Right kidney (tissue), 1 donor: Measurements from ENCODE around the gene KNDC1.
"Not testable (repeated sequence)": the region's sequence is repeated elsewhere in the genome, so short reads cannot be mapped to it uniquely, and the experiment has no call there.

ENCODE experiments used
- DNase-seq: peaks from one replicate; pipeline ENCODE4 v3.0.0-alpha.2; 2016

Gene KNDC1

DNA sequence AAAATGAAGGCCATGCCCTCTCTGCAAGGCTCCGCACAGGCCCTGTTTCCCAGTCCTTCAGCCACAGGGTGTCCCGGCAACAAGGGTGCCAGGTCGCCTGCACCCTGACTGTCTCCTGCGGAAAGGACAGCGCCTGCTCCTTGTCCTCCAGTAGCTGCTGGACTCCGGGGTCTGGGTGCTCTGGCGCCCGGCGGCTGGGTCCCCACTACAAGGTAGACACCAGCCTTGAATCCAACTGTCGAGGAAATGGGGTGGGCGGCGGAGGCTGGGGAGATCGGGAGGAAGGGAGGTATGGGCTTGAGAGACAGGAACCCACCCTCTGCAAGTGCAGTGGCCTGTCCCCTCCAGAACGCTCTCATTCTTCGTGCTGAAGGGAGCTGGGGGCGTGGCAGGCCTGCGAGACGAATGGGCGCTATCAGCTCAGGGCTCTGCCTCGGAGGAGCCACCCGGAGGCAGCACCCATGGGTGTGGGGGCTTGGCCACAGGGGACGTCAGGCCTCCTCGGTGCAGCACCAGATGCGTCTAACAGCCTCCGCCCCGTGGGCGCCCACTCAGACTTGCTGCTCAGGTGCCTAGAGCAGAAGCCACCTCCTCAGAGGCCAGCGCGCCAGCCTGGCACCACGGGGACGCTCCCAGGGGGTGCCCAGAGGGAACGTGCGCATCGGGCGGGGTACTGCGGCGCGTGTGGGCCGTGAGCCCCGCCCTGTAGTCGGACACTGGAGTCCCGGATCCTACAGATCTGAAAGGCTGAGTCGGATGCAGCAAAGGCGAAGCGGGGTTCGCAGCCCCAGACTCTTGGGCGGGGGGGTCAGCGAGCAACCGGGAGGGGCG is 101.1 kb downstream of the KNDC1 start:
- peak; percentile 73 for DNase-seq

DNA sequence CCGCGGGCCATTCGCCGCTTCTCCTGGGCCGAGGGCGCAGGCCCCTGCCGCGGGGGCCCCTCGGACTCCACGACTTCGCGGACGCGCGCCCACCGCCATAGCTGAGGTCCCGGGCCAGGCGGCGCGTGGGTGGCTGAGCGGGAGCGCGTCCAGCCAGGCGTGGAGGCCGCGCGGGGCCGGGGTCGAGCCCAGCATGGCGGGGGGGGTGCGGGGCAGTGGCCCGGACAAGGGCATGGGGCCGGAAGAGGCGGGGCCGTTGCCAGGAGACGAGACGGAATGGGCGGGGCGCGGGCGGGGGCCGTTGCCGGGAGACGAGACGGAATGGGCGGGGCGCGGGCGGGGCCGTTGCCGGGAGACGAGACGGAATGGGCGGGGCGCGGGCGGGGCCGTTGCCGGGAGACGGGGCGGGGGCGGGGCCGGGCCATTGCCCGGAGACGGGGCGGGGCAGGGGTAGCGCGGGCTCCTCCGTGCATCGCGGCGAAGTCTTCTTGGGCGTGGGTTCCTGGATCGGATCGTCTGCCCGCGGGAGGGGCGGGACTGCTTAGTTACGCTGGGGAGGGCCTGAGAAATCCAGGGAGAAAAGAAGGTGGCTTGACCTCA is 101.8 kb downstream of the KNDC1 start:
- no peak for DNase-seq

DNA sequence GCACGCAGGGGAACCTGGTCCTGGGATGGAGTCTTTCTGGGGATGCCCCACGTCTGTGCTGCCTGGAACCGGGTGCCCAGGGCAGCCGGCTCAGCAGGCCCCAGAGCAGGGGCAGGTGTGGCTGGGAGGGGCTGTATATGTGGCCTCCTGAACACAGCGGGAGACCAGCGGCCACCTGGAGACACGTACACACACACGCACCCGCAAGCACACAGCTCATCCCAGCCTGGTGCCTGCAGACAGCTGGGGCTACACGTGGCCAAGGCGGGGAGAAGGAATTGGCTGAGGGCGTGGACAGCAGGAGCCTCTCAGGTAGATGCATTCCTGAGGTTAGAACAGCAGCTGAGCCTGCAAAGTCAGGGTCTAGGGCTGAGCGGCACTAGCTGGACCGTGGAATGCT is 102.7 kb downstream of the KNDC1 start:
- DNase-seq: no peak

DNA sequence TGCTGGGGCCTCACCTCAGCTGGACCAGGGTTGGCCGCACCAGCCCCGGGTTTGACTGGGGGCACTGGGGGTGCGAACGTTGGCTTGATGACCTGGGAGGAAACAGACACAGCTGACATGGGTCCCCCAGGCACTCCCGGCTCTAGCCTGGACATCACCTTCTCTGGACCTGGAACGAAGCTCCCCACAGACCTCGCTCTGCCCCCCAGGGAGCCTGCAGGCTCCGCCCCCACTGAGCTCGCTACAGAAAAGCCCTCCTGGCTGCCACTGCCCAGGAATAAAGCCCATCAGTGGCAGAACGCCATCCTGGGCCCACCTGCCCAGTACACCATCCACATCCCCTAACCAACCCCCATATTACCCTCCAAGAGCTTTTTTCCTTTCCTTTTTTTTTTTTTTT is 103.7 kb downstream of the KNDC1 start:
- DNase-seq: no peak

DNA sequence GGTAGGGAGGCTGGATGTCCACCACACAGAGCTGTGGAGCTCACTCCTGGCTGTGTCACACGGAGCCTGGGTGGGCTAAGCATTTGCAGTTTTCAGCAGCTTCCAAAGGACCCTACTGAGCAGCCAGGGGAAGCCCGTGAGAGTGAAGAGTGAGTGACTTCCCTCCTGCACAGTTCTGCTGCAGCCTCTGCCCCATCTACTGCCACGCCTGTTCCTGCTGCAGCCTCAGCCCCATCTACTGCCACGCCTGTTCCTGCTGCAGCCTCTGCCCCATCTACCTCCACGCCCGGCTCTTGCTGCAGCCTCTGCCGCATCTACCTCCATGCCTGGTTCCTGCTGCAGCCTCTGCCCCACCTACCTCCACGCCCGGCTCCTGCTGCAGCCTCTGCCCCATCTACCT is 104.4 kb downstream of the KNDC1 start:
- no peak for DNase-seq

DNA sequence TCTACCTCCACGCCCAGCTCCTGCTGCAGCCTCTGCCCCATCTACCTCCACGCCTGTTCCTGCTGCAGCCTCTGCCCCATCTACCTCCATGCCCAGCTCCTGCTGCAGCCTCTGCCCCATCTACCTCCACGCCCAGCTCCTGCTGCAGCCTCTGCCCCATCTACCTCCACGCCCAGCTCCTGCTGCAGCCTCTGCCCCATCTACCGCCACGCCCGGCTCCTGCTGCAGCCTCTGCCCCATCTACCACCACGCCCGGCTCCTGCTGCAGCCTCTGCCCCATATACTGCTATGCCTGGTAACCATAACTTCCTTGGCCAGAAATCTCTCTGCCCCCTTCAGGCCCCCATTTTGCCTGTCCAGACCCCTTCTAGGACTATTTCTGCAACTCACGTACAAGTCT is 105.0 kb downstream of the KNDC1 start:
- DNase-seq: not testable (repeated sequence)

DNA sequence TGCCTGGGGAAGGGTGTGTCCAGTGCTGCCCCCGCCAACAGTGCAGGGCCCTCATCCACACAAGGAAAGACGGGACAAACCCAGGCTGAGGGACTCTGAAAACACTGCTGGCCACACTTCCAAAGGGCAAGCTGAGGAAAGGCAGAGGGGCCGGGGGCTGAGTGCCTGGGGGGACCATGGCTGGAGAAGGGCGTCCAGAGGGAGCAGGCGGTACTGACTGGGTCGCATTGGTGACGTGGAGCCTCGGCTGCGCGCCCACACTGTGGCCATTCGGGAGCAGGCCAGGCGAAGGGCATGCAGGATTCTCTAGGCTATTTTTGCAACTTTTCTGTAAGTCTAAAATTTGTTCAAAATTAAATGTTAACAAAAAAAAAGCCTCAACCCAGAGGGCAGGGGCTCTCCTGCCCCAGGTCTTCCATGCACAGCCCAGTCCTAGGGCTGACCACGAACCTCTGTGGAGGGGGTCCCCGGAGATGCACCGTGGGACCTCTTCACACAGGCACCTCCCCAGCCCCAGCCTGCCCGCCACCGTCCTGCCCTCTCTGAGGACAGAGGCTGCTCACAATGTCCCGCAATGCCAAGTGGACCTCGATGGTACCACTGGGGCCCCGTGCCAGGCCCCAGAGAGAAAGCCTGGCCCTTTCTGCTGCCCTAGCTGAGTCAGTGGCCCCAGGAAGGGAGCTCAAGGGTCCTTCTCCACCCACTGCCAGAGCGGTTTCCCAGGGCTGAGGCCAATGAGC is 106.2 kb downstream of the KNDC1 start:
- DNase-seq: no peak

DNA sequence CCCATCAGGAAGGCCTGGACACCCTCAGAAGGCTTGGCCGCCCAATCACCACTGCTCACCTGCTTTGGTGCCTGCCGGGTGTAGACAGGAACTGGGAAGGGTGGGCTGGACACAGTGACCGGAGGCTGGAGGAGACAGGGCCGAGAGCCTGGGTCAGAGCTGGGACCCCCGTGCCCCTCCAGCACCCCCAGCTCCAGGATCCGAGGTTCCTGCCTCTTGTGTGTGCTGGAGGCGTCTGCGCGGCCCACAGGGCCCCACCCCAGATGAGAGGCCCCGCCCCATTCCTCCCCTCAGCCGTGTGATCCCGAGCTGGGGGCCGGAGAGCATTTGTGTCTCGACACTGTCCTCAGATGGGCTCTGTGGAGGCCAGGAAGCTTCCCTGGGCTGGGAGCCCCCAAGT is 107.3 kb downstream of the KNDC1 start:
- no peak for DNase-seq

DNA sequence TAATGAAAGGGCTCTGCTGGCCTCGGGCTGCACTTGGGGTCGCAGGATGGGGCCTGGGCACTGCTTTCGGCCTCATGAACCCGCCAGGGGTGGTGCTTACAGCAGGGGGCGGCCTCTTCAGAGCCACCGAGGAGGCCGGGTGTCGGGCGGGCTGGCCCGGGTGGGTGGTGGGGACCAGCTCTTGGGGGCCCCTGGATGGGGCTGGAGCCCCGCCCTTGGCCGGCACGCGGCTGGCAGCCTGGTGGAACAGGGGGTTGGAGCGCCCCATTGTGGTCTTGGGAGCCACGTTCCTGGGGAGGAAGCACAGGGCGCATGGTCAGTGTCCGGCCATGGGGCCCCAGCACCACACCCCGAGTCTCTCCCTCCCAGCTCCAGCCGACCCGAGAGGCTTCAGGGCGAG is 107.8 kb downstream of the KNDC1 start:
- no peak for DNase-seq

DNA sequence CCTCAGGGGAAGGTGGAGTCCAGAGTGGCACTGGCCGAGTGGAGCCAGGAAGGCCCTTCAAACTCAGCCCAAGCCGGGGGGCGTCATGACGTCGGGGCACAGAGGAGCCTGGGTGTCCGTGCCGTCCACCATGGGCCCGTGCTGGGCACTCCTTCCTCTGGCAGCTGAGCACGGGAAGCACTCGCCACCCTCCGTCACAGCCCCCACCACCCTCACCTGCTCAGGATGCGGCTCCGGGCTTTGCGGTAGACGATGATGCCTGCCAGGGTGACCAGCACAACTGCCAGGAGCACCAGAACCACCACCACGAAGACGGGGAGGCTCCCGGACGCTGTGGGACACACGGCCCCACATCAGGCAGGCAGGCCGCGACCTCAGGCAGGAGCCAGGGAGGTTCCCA is 108.5 kb downstream of the KNDC1 start:
- DNase-seq: no peak

DNA sequence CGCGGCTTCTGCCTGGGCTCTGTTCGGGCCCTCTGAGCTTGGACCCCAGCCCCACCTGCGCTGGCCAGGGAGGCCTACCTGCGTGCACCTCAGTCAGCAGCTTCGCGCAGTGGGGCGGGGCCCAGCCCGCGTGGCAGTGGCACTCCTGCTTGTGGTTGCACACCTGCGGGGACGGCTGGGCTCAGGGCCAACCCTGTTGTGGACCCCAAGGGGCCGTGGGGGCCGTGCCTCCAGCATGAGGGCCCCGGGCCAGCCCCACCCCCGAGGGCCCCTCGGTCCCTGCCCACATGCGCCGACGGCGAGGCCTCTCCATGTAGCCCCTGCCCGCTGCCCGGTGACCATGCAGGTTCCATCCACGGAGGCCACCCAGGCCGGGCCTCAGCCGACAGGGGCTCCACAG is 109.3 kb downstream of the KNDC1 start:
- no peak for DNase-seq

DNA sequence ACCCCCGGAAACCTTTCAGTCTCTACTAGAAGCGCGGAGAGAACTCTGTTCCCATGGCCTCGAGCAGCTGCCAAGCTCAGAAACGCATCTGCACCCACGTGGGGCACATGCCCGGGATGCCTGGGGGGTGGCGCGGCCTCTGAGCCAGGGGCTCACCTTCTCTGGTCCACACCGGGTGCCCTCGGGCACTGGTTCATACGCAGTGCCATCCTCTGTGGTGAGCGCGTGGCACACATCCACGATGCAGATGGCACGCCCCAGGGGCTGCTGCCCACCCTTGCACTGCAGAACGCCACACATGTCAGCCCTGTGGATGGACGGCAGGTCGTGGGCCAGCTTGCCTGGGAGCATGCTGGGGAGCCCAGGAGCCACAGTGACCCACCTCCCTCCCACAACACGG is 110.2 kb downstream of the KNDC1 start:
- DNase-seq: no peak

DNA sequence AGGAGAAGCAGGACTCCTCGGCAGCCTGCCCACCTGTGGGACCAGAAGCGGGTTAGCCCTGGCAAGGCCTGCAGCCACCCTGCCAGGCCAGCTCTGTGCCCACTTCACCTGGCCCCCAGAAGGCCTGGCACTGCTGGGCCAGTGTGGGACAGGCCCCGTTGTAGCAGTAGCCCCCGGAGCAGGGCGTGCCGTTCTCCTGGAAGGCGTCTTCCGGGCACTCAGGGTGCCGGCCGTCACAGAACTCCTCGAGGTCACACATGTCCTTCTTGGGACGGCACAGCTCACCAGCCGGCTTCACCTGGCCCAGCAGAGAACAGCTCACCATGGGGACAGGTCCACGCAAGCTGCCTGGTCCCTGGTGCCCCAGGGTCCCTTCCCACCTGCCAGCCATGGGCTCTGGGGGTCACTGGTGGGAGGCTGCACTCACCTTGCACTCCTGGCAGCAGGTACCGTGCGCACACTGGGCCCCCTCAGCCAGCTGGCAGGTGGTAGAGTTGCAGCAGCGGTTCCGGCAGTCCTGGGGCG is 110.8 kb downstream of the KNDC1 start:
- no peak for DNase-seq

DNA sequence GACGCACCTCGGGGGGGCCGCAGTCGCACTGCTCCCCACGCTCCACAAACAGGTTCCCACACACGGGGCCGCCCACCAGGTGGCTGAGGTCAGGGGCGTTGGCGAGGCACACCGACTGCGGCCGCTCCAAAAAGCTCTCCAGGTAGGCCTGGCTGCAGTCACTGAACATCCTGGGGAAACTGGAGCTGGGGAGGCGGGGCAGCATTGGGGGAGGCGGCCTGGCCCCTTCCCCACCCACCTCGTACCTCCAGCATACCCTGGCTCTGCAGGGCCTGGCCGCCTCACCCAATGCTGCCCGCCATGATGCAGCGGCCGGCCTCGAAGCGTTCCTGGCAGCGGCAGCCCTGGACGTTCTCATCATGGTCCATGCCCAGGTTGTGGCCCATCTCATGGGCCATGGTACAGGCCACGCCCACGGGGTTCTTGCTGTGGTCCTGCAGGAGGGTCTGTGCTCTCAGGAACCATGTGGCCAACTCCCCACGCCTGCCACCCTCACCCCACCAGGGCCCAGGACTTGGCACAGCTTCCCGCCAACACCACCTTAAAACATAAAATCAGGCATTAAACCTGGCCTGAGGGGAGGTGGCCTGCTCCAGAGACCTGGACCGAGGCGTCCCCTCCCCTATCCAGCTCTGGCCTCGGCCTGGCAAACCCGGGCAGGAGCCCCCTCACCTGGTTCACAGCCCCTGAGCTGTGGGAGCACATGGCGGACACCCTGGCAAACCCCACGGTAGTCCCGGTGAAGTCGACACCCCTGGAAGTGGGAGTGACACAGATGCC is 111.7 kb downstream of the KNDC1 start:
- no peak for DNase-seq

DNA sequence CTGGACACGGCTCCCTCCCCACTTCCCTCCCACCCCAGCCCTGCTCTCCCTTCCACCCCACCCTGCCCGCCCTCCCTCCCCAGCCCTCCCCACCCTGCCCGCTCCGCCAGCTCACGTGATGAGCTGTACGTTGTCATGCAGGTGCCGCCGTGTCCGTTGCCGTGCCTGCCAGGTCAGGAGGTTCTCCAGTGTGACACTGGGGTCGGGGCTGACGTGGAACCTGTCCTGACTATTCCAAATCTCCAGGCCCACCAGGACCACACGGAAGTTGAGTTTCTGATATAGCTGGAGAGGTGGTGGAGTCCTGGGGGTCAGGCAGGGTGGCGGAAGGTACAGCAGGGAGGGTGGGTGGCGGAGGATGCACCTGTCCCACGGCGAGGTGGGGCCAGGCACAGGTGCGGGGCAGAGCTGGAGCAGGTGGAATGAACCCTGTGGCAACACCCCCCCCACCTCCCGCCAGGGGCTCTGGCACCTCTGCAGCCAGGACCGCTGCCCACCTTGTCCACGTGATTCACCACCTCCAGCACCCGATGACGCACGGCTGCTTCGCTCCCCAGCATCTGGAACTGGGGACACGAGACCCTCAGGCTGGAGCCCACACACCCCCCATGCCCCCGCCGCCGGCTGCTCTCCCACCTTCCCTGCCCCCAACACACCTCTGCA is 112.4 kb downstream of the KNDC1 start:
- DNase-seq: no peak

DNA sequence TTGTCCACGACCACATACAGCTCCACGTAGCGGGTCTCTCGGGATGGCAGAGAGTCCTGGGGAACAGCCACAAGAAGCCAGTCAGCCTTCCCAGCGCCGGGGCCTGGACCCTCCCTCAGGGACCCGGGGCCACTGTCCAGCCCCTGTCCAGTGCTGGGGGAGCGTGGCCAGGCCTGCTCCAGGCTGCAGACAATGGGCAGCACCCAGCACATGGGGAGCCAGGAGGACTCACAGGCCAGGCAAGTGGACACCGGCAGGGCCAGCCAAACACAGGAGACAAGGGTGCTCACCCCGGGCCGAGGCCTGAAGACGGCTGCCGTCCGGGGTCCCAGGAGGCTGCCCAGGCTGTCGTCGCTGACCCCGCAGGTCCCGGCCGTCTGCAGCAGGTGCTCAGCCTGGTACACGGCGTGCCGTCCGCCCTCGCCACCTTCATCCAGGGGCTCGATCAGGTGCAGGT is 113.0 kb downstream of the KNDC1 start:
- DNase-seq: no peak

DNA sequence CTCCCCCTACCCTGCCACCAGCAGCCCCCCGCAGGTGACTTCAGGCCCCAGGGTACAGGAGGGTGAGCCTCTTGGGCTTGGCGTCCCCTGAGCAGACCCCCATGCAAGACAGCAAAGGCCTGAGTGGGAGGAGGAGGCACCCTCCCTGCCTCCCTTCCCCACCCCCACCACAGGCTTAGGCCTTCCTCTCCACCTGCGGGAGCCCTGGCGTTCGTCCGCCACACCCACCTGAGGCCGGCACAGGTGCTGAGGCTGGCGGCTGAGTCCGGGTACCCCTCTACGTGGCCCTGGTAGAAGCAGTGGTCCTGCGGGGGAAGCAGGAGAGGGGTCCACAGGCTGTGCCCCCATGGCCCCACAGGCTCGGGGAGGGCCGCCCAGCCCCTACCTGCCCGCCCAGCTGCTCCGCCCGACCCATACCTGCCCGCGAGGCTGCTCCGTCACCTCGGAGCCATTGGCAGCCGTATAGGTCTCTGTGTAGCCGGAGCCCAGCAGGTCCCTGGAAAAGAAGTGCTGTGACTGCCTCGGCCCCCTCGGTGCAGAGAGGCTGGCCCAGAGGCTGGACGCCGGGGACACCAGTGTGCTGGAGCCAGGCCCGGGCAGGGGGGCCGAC is 113.6 kb downstream of the KNDC1 start:
- no peak for DNase-seq

DNA sequence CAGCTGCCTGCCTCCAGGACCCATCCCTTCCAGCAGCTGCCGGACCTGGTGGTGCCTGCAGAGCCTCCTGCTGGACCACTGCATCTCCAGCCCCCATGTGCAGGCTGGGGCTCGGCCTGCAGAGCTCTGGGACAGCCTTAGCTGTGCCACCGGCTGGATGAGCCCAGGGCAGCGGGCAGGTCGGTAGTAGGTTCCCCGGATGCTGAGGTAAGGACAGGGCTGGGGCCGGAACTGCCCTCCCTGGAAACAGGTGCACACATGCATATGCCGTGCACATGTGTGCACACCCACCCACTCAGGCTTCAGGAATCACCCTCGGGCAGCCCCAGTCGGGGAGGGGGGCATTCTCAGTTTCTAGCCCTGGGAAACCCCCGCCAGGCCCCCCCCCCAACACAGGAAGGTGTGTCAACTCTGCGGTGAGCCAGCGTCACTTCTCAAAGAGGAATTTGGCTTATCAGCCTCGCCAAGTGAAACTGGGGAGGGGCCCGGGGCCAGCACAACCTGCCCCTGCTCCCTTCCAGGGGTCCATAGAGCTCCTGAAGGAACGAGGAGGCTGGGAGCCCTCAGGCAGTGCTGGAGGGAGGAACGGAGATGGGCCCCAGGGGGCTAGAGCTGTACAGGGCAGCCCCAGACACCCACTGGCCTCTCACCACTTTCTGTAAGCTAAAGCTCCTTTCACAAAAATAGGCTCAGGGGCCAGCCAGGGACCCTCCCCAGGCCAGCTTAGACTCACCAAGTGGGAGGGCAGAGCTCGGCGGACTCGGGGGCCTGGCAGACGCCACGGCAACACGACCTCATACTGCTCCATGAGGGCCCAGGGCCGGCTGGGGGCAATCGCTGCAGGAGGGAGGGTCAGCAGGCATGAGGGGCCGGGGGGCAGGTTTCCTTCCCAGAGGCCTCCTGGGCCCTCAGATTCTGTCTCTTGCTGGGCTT is 115.0 kb downstream of the KNDC1 start:
- no peak for DNase-seq

DNA sequence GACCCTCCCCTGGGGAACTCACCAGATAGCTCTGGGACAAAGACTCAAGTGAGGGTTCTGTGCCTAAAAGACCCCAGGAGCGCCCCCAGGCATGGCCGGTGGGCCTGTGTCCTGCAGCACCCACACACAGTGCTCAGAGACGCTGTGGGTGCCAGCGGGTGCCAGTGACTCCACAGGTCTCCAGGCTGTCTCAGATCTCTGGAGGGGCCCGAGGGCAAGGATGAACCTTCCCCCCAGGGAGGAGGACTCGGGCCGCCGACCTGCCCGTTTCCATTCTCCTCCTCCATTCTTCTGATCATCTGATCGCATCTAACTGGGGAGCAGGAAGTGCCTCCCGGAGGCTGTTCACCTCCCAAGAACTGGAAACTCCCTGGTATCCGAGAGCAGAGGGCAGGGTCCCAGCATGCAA is 115.7 kb downstream of the KNDC1 start:
- no peak for DNase-seq
